Measurements from ENCODE around the gene CTPS1.
A peak's percentile ranks its signal among the peaks of the same experiment; 100 is the strongest.

DNA sequence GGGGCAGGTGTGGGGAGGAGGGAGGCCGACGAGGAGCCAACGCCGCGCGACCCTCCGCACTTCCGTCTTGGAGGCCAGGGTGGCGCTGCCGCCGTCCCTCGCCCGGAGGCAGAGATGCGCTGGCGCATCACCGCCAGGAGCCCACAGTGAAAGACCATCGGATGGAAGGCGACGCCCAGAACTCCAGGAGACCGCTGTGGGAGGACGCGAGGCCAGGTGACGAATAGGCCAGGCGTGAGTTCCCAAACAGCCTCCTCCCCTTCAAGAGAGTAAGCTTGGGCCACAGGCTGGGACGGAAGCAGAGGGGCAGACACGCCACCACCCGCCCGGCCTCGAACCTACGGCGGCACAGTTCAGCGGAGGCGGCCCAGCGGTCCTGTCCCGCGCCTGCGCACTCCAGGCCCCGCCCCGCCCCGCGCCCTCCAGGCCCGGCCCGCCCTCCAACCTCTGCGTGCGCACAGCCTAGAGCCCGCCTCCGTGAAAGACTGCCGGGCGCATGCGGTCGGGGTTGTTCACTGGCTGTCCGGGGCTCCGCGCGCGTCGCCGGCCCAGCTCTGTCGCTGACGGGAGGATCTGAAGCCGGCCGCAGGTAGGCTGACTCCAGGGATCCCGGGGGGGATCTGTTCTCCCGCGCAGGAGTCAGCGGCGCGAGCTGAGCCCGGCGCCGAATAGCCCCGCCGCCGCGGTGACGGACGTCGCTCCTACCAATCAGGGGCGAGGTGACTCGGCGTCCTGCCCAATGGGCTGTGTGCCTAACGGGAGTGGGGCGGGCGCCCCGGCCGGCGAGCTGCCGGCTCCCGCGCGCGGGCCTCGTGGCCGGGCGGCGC is at the start of gene CTPS1:
- TF ChIP-seq, protein P1, sequence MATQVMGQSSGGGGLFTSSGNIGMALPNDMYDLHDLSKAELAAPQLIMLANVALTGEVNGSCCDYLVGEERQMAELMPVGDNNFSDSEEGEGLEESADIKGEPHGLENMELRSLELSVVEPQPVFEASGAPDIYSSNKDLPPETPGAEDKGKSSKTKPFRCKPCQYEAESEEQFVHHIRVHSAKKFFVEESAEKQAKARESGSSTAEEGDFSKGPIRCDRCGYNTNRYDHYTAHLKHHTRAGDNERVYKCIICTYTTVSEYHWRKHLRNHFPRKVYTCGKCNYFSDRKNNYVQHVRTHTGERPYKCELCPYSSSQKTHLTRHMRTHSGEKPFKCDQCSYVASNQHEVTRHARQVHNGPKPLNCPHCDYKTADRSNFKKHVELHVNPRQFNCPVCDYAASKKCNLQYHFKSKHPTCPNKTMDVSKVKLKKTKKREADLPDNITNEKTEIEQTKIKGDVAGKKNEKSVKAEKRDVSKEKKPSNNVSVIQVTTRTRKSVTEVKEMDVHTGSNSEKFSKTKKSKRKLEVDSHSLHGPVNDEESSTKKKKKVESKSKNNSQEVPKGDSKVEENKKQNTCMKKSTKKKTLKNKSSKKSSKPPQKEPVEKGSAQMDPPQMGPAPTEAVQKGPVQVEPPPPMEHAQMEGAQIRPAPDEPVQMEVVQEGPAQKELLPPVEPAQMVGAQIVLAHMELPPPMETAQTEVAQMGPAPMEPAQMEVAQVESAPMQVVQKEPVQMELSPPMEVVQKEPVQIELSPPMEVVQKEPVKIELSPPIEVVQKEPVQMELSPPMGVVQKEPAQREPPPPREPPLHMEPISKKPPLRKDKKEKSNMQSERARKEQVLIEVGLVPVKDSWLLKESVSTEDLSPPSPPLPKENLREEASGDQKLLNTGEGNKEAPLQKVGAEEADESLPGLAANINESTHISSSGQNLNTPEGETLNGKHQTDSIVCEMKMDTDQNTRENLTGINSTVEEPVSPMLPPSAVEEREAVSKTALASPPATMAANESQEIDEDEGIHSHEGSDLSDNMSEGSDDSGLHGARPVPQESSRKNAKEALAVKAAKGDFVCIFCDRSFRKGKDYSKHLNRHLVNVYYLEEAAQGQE (IDR thresholded peaks at IDR 0.05; ENCODE audit: insufficient replicate concordance, low read depth): peak; percentile 43
- TF ChIP-seq, protein P2, sequence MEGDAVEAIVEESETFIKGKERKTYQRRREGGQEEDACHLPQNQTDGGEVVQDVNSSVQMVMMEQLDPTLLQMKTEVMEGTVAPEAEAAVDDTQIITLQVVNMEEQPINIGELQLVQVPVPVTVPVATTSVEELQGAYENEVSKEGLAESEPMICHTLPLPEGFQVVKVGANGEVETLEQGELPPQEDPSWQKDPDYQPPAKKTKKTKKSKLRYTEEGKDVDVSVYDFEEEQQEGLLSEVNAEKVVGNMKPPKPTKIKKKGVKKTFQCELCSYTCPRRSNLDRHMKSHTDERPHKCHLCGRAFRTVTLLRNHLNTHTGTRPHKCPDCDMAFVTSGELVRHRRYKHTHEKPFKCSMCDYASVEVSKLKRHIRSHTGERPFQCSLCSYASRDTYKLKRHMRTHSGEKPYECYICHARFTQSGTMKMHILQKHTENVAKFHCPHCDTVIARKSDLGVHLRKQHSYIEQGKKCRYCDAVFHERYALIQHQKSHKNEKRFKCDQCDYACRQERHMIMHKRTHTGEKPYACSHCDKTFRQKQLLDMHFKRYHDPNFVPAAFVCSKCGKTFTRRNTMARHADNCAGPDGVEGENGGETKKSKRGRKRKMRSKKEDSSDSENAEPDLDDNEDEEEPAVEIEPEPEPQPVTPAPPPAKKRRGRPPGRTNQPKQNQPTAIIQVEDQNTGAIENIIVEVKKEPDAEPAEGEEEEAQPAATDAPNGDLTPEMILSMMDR (IDR thresholded peaks at IDR 0.05; ENCODE audit: insufficient read depth, low read length): peak; percentile 3
- no peak for TF ChIP-seq GABPA (IDR thresholded peaks at IDR 0.05; ENCODE audit: low read depth)
- peak; percentile 42; the same call in 1 of the 2 replicates for TF ChIP-seq SPI1 (IDR thresholded peaks at IDR 0.05; ENCODE audit: borderline replicate concordance, low read depth)
- 0 out of 2 replicates have a peak, but pooled peaks have one; percentile 41 for TF ChIP-seq POLR2AphosphoS5 (IDR thresholded peaks at IDR 0.05; ENCODE audit: low read depth)

All from HL-60 (cell line).